Right renal pelvis (tissue), 4 donors: Measurements from ENCODE around the gene SLC35D2. TPM values are rescaled to one million over a fixed set of nuclear protein-coding genes. Genes with fewer than 3 reads are reported as not detected.
"Not testable (repeated sequence)": the region's sequence is repeated elsewhere in the genome, so short reads cannot be mapped to it uniquely, and the experiment has no call there.

Experiments used
- DNase-seq, 4 donors: peaks; one replicate each; pipeline ENCODE4 v3.0.0-alpha.2; 2013; ENCODE audit warnings: low read depth in 4 of 4, low spot score in 3 of 4, missing footprints in 1 of 4
- polyA plus RNA-seq, 4 donors: library from polyadenylated mRNA; unstranded; fragments of 120-200 nt; gene quantifications; one replicate each; pipeline ENCODE4 v1.2.1, GENCODE V29; 2013; ENCODE audit not compliant: insufficient read length in 4 of 4

SLC35D2 gene
- polyA plus RNA-seq, 4 donors = 37.6 to 41.5 (median 39.0) TPM

- DNase-seq = no peak
Observed at GRCh38 chr9:96321515-96321914, 62.0 kb downstream of the SLC35D2 start.

DNA sequence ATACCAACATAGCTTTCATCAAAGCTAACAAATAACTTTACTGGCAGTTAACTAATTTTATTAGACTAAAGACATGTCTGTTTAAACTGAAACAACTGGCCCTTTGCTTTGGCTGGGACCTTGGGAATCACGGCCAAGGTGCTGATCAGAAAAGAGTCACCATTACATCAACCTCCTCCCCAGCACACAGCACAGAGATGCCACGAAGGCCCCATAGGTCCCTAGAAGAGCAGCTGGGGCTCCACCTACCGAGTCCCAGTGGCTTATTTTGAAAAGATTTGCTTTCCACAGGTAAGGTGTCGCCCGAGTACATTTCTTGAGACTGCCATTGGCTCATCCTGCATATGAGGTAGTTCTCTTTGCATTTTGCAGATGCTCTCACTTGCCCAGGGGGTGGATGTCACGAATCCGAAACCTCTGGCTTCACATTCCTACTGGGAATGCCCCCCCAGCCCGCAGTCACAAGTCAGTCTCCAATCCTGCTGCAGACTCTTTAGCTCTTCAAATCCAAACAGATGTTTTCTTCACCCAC, 62.7 kb downstream of the SLC35D2 start:
- DNase-seq = no peak

DNA sequence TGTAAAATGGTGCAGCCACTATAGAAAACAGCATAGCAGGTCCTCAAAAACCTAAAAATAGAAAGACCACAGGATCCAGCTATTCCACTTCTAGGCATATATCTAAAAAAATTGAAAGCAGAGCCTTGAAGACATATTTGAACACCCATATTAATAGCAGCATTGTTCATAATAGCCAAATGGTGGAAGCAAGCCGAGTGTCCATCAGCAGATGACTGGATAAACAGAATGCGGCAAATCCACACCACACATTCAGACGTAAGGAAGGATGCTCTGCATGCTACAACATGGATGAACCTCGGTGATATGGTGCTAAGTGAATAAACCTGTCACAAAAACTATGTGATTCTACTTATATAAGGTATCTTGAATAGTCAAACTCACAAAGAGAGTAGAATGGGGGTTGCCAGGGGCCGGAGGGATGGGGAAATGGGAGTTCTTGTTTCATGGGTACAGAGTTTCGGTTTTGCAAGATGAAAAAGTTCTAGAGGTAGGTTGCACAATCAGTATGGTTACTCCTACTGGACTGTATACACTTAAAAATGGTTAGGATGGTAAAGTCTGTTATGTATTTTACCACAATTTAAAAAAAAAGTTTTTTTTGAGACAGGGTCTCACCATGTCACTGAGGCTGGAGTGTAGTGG, 64.5 kb downstream of the SLC35D2 start:
- DNase-seq = no peak

- peak; percentile 38 to 59 (median 40) for DNase-seq
Observed at GRCh38 chr9:96317335-96317980, 66.1 kb downstream of the SLC35D2 start.

GRCh38 chr9:96309850-96310249, 73.7 kb downstream of the SLC35D2 start:
- DNase-seq = no peak

- not testable (repeated sequence) for DNase-seq
Observed at GRCh38 chr9:96306958-96307357, 76.6 kb downstream of the SLC35D2 start.

GRCh38 chr9:96305171-96305570, 78.3 kb downstream of the SLC35D2 start:
- DNase-seq = no peak

- DNase-seq = no peak
Observed at GRCh38 chr9:96304230-96304629, 79.3 kb downstream of the SLC35D2 start.

- DNase-seq = no peak
Observed at GRCh38 chr9:96302021-96302420, 81.5 kb downstream of the SLC35D2 start, which contains the start of gene HSD17B3. Gene HSD17B3 (minus strand): TSS chr9:96302176. CDS start chr9:96302104, 72 bp downstream.

DNA sequence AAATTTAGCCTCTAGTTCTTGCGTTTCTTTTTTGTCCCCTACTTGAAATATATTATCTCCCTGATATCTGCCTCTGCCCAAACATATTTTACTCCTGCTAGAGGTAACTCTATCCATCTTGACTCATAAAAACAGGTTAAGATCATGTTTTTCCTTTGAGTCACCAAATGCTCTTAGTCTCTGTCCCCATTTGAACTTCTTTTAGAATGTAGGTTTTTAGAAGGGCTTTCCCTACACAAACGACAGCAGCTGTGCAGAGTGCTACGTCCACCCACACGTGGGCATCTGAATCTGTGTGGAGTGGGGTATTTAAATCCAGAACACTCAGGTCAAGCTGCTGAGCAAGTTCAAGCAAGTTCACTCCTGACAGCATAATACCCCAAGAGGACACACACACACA, 83.7 kb downstream of the SLC35D2 start:
- DNase-seq = no peak

- no peak for DNase-seq
Observed at GRCh38 chr9:96294159-96294545, 89.4 kb downstream of the SLC35D2 start.

DNA sequence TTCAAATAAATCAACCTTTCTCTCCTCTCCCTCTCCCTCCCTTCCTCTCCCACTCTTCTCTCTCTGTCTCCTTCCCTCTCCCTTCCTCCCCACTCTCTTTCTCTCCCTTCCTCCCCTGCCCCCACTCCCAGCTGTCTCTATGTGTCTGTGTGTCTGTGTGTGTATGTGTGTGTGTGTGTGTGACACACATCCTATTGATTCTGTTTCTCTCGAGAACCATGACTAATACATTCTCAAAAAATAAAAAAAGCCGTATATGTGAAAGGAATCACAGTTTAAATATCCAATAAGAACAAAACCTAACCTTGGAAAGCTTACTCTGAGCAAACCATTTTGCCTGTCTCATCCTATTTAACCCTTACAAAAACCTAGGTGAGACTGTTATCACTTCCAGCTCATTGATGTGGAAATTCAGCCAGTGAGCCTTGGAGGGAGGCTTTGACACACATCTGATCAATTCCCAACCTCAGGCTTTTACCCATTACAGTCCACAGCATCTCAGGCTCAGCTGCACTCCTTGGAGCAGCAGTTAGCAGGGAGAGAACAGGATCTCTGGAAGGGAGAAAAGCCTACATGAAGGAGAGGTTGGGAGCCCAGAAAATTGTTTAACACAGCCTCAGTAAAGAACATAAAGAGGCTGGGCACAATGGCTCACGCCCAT, 89.9 kb downstream of the SLC35D2 start:
- no peak for DNase-seq

GRCh38 chr9:96289392-96289791, 94.1 kb downstream of the SLC35D2 start:
- no peak for DNase-seq

DNA sequence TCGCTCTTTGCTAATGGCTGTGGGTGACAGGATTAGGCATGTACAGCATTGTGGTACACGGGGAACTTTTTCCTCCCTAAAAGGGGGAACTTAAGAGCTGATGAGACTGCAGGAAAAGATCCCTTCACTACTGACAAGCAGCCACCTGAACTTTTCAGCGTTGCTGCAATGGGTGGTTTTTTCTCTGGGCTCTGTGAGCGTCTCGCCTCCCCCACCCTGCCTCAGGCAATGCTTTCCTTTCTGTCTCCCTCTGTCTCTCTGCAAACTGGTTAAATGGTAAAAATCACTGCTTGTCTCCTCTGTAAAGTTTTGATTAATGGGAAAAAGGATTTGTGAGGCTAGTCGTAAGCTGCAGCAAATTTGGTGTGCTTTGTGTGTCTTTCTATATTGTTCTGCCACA, 101.9 kb downstream of the SLC35D2 start:
- DNase-seq = no peak

DNA sequence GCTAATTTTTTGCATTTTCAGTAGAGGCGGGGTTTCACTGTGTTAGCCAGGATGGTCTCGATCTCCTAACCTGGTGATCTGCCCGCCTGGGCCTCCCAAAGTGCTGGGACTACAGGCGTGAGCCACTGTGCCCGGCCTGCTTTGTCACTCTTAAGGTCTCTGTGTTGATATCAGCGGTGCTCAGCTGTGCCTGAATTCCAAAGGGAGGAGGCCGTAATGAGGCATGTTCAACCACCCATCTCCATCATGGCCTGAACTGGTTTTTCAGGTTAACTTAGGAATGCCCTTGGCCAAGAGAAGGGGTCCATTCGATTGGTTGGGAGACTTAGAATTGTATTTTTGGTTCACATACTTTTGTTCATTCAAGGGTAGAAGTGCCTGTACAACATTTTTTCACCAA, 103.6 kb downstream of the SLC35D2 start:
- DNase-seq = peak in 3 of 4 donors; percentile 12 to 65 (median 20)

- DNase-seq = no peak
Observed at GRCh38 chr9:96274939-96275338, 108.6 kb downstream of the SLC35D2 start.

Other genes with a start within 250 kb of the SLC35D2 start
- 1 to 10 TPM in 1 of 4 donors, under 1 TPM in 3; 0.74 to 1.1 (median 0.89) TPM for gene HSD17B3, start 81.5 kb downstream of the SLC35D2 start, polyA plus RNA-seq
- 10 to 100 TPM in 3 of 4 donors, 1 to 10 TPM in 1; 10.0 to 12.0 (median 10.2) TPM for gene ZNF367, start 34.7 kb upstream of the SLC35D2 start, polyA plus RNA-seq
- gene HABP4, start 66.5 kb upstream of the SLC35D2 start, polyA plus RNA-seq = 10 to 100 TPM; 20.9 to 22.5 (median 21.6) TPM
- gene CDC14B, start 236.1 kb upstream of the SLC35D2 start, polyA plus RNA-seq = 10 to 100 TPM; 25.0 to 29.8 (median 28.9) TPM